Measurements from ENCODE around the gene CEP95. TPM values are rescaled to one million over a fixed set of nuclear protein-coding genes. Genes with fewer than 3 reads are reported as not detected.
A peak's percentile ranks its signal among the peaks of the same experiment; 100 is the strongest.
"Not testable (repeated sequence)": the region's sequence is repeated elsewhere in the genome, so short reads cannot be mapped to it uniquely, and the experiment has no call there.

The CEP95 gene, protein sequence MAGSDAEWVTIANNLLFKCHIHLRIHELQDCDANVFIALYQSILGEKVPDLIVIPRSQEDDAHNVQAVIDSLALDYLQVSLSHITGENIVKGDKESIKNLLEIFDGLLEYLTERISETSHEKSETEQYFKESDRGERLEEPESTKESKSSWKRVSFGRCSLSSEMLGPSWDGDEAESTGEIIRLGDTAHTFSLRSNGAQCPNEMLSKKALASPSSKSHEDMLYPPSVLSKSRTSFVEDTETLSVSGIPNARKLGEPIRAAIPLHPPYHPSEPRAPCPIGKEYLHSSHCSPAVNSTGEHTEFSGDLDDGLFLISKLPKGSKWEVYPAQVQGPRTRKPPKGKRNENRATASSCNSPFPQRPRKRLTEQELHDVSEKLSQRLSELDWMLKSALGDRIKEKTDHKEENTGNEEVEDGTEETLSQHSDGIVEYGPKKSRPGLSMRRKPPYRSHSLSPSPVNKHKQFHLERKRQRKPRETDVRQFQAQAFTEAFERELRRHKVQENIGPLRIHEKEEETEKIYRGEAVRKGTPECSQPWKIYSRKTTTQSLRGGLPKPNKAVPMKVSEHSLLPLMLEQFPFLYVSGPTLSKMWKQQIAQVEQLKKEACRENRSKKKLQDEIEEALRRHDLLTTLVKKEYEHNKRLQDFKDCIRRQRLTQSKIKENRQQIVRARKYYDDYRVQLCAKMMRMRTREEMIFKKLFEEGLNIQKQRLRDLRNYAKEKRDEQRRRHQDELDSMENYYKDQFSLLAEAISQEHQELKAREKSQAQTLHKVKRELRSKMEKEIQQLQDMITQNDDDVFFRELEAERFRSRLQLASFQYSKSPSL
- 18.5 and 45.6 TPM in 2 replicates for total RNA-seq (2014; rRNA removed; shearing (Covaris generic))

DNA sequence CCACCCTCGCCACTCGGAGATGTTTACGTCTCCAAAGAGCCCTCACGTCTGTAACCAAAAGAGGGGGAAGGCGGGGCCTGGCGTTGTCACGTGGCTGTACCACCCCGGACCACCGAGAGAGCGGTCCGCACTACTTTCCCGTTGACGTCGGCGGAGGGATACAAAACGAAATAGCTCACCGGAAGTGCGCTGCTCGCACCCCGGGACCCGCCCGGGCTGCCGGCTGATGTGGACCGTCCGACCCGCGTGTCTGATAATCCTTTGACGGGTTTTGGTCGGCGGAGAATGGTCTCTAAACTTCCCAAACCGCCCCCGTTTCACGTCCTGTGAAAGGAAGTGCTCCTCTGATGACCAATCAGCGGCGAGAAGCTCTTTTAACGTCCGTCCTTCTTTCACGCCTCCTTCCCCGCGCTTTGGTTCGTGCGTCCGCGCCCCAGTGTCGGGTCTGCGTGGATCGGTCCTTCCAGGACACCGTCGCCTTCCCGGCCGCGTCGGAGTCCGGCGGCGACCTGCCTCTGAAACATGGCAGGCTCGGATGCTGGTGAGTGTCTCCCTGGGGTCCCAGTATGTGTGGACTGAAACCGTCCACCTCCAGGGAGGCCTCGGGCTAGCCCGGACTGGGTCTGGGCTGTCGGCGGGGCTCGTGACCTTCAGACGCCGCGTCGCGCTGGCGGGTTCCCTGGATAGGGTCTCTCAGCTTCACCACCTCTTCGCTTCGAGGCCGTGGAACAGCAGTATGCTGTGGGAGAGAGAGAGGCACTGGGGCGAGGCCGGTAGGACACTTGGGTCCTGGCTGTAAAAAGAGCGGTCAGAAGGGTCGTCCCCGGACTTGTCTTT is at the start of gene CEP95:
CEP95 (plus strand) TSS at position 402 of the 837 bp plus-strand sequence; CDS start at position 523, 121 bp downstream.
- H3K4me3 ChIP-seq (ENCODE audit: insufficient read depth, low read depth, low read length) = peak within 1 kb of the TSS; percentile 97
- DNase-seq = peak; percentile 94
- peaks cover 32% of the 10 kb centered on the region for H3K36me3 ChIP-seq (replicated peaks; ENCODE audit: control insufficient read depth, insufficient read depth, low read length)
- H3K27me3 ChIP-seq (ENCODE audit: control insufficient read depth, insufficient read depth, low read length) = no peaks in the 10 kb centered on the region

DNA sequence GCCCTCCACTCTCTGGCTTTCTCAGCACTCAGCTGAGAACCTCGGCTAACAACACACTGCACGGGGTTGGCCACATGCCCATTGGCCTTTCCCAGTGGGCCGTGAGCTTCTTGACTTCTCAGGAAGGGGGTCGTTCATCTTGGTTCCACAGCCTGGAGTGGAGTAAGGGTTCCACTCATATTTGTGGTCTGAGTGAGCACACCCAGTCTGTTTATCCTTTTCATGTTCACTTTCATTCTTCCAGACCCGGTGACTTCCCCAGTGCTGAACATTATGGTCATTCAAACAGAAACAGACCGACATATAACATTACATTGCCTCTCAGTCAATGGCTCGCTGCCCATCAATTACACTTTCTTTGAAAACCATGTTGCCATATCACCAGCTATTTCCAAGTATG is 49.6 kb upstream of the CEP95 start:
- Histone ChIP-seq H3K27me3 (ENCODE audit: control insufficient read depth, insufficient read depth, low read length) (no peaks in the 10 kb centered on the region), H3K4me3 (ENCODE audit: insufficient read depth, low read depth, low read length) (no peak overlapping the region), H3K36me3 (replicated peaks; ENCODE audit: control insufficient read depth, insufficient read depth, low read length) (no peaks in the 10 kb centered on the region)
- DNase-seq = no peak

DNA sequence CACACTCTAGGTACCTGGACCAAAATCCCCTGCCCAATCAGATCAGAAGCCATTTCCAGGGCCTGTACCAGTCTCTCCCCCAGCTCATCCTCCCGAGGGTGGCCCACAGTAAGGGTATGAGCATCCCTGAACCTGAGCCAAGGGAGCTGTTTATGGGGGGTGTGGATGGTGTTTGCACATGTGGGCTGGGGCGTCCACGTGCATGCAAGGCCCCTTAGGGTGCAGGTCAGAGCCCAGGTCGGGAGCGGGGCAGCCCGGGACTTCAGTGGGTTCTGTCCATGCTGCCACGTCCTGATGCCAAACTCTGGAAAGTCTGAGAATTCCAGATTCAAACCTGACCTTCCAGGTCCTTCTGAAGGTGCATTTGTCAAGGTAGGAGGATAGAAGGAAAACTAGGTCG is 48.0 kb upstream of the CEP95 start:
- H3K4me3 ChIP-seq (ENCODE audit: insufficient read depth, low read depth, low read length) = no peak overlapping the region
- H3K36me3 ChIP-seq (replicated peaks; ENCODE audit: control insufficient read depth, insufficient read depth, low read length) = no peaks in the 10 kb centered on the region
- no peaks in the 10 kb centered on the region for H3K27me3 ChIP-seq (ENCODE audit: control insufficient read depth, insufficient read depth, low read length)
- DNase-seq = no peak

DNA sequence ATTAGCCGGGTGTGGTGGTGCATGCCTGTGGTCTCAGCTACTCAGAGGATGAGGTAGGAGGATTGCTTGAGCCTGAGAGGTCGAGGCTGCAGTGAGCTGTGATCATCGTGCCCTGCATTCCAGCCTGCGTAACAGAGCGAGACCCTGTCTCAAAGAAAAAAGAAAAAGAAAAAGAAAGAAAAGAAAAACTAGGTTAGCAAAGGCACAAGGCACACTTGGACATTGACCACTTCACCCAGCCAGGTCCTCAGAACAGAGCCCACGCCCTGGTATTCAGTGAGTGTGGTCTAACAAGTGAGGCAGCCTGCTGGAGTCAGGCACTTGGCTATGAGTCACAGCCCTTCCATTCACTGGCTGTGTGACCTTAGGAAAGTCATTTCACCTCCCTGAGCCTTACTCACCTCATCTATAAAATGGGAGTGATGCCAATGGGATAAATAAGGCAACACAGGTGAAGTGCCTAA is 47.5 kb upstream of the CEP95 start:
- Histone ChIP-seq H3K4me3 (ENCODE audit: insufficient read depth, low read depth, low read length) (no peak overlapping the region), H3K36me3 (replicated peaks; ENCODE audit: control insufficient read depth, insufficient read depth, low read length) (no peaks in the 10 kb centered on the region), H3K27me3 (ENCODE audit: control insufficient read depth, insufficient read depth, low read length) (no peaks in the 10 kb centered on the region)
- no peak for DNase-seq

DNA sequence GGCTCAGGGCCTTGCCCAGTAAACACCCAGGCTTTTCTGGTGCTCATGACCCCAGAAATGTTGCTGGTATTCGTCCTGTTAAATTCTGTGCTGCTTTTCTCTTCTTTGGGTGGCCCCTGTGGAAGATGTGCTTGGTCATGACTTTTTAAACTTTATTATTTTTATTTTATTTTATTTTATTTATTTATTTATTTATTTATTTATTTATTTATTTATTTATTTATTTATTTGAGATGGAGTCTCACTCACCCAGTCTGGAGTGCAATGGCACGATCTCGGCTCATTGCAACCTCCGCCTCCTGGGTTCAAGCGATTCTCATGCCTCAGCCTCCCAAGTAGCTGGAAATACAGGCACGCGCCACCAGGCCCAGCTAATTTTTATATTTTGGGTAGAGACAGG is 47.0 kb upstream of the CEP95 start:
- not testable (repeated sequence) for H3K4me3 ChIP-seq (ENCODE audit: insufficient read depth, low read depth, low read length); H3K27me3 ChIP-seq (ENCODE audit: control insufficient read depth, insufficient read depth, low read length); DNase-seq

DNA sequence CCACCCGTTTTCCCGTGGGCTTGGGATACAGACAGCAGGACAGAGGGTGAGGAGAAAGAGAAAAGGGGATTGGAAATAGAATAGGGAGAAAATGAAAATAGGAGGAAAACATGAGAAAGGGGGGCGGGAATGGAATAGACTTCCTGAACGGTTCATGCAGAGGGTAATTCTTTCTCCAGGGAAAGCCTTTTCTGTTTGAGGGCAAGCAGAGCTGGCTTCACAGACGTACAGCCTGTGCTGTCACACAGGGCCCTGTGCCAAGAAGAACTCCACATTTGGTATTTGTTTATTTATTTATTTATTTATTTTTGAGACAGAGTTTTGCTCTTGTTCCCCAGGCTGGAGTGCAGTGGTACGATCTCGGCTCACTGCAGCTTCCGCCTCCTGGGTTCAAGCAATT is 45.8 kb upstream of the CEP95 start:
- Histone ChIP-seq H3K36me3 (replicated peaks; ENCODE audit: control insufficient read depth, insufficient read depth, low read length) (no peaks in the 10 kb centered on the region), H3K4me3 (ENCODE audit: insufficient read depth, low read depth, low read length) (no peak overlapping the region), H3K27me3 (ENCODE audit: control insufficient read depth, insufficient read depth, low read length) (no peaks in the 10 kb centered on the region)
- DNase-seq = no peak

More for the DNA sequence above, 47.0 kb upstream of the CEP95 start:
- H3K36me3 ChIP-seq (replicated peaks; ENCODE audit: control insufficient read depth, insufficient read depth, low read length) = not testable (repeated sequence)

DNA sequence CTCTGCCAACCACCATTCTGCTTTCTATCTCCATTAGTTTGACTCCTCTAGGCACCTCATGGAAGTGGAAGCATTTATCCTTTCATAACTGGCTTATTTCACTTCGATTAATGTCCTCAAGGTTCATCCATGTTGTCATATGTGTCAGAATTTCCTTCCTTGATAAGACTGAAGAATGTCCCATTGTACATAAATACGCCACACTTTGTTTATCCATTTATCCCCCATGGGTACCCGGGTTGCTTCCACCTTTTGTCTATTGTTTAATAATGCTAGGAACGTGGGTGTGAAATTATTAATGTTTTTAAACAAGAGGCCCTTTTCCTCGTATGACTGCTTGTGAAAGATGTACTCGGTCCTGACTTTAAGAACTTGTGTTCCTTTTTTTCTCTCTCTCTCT is 45.0 kb upstream of the CEP95 start:
- DNase-seq = no peak
- Histone ChIP-seq H3K4me3 (ENCODE audit: insufficient read depth, low read depth, low read length) (no peak overlapping the region), H3K36me3 (replicated peaks; ENCODE audit: control insufficient read depth, insufficient read depth, low read length) (no peaks in the 10 kb centered on the region), H3K27me3 (ENCODE audit: control insufficient read depth, insufficient read depth, low read length) (no peaks in the 10 kb centered on the region)

DNA sequence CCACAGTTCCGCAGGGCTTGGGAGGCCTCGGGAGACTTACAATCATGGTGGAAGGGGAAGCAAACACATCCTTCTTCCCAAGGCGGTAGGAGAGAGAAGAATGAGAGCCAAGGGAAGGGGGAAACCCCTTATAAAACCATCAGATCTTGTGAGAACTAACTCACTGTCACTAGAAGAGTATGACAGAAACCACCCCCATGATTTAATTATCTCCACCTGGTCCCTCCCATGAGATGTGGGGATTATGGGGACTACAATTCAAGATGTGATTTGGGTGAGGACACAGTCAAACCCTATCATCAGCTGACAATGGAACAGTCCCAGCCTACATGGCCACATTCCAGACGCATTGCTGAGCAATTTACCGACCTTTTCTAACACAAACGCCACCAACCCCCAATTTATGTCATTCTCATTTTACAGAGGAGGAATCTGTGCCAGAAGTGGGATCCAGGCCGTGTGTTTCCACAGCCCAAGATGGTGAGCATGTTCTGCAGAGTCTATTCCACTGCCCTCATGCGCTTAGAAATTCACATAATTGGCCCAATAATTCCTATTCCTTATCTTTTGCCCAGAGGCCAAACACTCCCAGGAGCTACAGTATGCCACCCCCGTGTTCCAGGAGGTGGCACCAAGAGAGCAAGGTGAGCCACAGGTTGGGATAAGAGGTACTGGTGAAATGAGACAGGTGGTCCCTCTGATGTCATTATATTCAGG is 40.6 kb upstream of the CEP95 start:
- Histone ChIP-seq H3K27me3 (ENCODE audit: control insufficient read depth, insufficient read depth, low read length) (no peaks in the 10 kb centered on the region), H3K36me3 (replicated peaks; ENCODE audit: control insufficient read depth, insufficient read depth, low read length) (no peaks in the 10 kb centered on the region), H3K4me3 (ENCODE audit: insufficient read depth, low read depth, low read length) (no peak overlapping the region)
- no peak for DNase-seq

DNA sequence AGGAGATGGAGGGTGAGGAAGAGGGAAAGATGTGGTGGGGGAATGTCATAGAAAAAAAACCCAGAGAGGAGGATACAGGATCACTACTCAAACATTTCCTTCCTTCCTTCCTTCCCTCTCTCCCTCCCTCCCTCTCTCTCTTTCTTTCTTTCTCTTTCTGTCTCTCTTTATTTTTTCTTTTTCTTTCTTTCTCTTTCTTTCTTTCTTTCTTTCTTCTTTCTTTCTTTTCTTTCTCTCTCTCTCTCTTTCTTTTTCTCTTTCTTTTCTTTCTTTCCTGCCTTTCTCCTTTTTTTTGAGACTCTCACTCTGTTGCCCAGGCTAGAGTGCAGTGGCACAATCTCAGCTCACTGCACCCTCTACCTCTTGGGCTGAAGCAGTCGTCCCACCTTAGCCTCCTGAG is 39.9 kb upstream of the CEP95 start:
- not testable (repeated sequence) for DNase-seq; H3K4me3 ChIP-seq (ENCODE audit: insufficient read depth, low read depth, low read length)

DNA sequence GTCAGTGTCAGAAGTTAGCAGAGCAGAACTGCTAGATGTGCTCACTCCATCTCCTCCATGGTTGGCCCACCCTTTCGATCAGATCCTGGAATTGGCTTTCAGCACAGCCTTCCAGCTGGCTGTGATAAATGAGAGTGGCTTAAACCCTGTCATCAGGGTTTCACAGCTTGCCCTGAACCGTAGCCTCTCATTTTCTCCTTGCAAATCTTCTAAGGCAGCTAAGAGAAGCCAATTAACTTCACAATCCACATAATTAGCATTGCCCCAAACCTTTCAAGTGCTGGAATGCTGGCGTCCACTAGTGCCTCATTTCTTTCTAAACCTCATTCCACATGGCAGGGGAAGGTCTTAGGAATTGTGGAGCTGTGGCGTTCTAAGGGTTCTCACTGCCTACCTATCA is 36.2 kb upstream of the CEP95 start:
- H3K4me3 ChIP-seq (ENCODE audit: insufficient read depth, low read depth, low read length) = no peak overlapping the region
- no peak for DNase-seq
- no peaks in the 10 kb centered on the region for H3K36me3 ChIP-seq (replicated peaks; ENCODE audit: control insufficient read depth, insufficient read depth, low read length)
- no peaks in the 10 kb centered on the region for H3K27me3 ChIP-seq (ENCODE audit: control insufficient read depth, insufficient read depth, low read length)

More for the DNA sequence above, 39.9 kb upstream of the CEP95 start:
- H3K36me3 ChIP-seq (replicated peaks; ENCODE audit: control insufficient read depth, insufficient read depth, low read length); H3K27me3 ChIP-seq (ENCODE audit: control insufficient read depth, insufficient read depth, low read length): not testable (repeated sequence)

DNA sequence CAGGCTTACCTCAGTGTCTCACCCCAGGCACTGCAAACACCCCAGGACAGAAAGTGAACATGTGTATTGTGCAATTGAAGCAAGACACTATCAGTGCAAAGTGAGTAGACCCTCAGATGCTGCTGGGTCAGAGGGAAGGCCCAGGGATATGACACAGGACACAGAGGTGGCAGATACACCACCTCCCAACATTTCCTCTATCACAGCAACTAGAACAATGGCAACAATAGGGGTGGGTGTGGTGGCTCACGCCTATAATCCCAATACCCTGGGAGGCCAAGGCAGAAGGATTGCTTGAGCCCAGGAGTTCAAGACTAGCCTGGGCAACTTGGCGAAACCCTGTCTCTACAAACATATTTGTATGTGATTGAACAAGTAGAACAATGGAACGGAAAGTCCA is 35.3 kb upstream of the CEP95 start:
- Histone ChIP-seq H3K27me3 (ENCODE audit: control insufficient read depth, insufficient read depth, low read length) (no peaks in the 10 kb centered on the region), H3K36me3 (replicated peaks; ENCODE audit: control insufficient read depth, insufficient read depth, low read length) (no peaks in the 10 kb centered on the region), H3K4me3 (ENCODE audit: insufficient read depth, low read depth, low read length) (no peak overlapping the region)
- no peak for DNase-seq

DNA sequence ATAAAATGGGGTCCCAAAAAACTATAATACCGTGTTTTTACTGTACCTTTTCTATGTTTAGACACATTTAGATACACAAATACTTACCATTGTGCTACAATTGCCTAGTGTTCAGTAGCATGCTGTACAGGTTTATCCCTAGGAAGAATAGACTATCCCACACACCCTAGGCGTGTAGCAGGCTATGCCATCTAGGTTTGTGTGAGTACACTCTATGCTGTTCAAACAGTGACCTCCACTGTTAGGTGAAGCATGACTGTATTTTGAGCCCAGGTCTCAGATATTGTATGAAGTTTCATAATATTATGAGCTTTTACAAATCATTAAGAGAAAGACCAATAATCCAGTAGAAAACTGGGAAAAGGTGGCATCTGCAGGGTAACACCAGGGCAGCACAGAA is 34.2 kb upstream of the CEP95 start:
- Histone ChIP-seq H3K4me3 (ENCODE audit: insufficient read depth, low read depth, low read length) (no peak overlapping the region), H3K36me3 (replicated peaks; ENCODE audit: control insufficient read depth, insufficient read depth, low read length) (no peaks in the 10 kb centered on the region; the same call in 1 of the 2 replicates), H3K27me3 (ENCODE audit: control insufficient read depth, insufficient read depth, low read length) (no peaks in the 10 kb centered on the region)
- DNase-seq = no peak

DNA sequence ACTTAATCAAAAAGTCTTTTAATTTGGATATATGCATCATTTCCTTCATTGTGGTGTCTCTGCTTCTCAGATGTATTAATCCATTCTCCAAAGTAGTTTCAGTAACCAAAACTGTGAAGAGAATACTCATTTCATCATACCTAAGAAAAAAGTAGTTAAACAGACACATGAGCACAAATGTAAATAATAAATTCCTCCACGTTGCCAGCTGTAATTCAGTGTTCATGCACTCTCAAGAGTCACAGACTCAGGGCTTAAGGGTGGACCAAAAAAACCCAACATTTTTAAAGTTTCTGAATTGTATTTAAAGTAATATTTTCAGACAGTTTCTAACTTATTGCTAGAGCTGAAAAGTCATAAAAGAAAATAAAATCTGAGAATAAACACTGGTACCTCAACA is 28.9 kb upstream of the CEP95 start:
- Histone ChIP-seq H3K27me3 (ENCODE audit: control insufficient read depth, insufficient read depth, low read length) (no peaks in the 10 kb centered on the region), H3K36me3 (replicated peaks; ENCODE audit: control insufficient read depth, insufficient read depth, low read length) (peaks cover 11% of the 10 kb centered on the region), H3K4me3 (ENCODE audit: insufficient read depth, low read depth, low read length) (no peak overlapping the region)
- DNase-seq = no peak

DNA sequence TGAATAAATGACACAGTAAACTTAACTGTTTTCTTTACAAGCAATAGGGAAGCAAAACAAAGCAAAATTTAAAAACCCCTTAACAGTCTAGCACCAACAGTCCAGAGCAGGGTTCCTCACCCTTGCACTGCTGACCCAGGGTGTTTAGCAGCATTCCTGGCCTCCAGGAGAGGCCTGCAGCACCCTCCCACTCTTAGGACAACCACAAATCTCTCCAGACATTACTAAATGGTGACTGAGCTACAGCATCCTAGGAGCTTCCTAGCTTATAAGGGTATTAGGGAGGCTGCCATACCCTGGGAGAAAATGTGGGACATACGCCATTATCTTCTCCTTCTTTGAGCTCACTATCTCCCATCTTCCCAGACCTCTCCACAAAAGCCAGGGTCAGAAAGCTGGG is 25.8 kb upstream of the CEP95 start:
- Histone ChIP-seq H3K4me3 (ENCODE audit: insufficient read depth, low read depth, low read length) (no peak overlapping the region), H3K36me3 (replicated peaks; ENCODE audit: control insufficient read depth, insufficient read depth, low read length) (peaks cover 26% of the 10 kb centered on the region), H3K27me3 (ENCODE audit: control insufficient read depth, insufficient read depth, low read length) (no peaks in the 10 kb centered on the region)
- no peak for DNase-seq

Data from H7 (cell line).